Panc1 (cell line): Measurements from ENCODE around the gene IGFBP5. TPM values are rescaled to one million over a fixed set of nuclear protein-coding genes. Genes with fewer than 3 reads are reported as not detected.
A peak's percentile ranks its signal among the peaks of the same experiment; 100 is the strongest.

Source experiments
- ATAC-seq: fragments of 200-7000 bp; cut with Tn5 transposase; 2 replicates; pipeline ENCODE4 v1.9.1; 2020; ENCODE audit warnings: mild to moderate bottlenecking, moderate library complexity
- BruUV-seq: library from RNA; stranded (reverse); fragments of 400-500 nt; replicated peaks from 2 replicates; lab custom pipeline; 2021; lab: Mats Ljungman, UMichigan
- CTCF ChIA-PET: fragments of 300-600 bp; sonication (Branson Sonifier 250); formaldehyde crosslinking; loops from one replicate; lab custom pipeline; 2022; ENCODE audit warnings: antibody characterized with exemption; lab: Charles Lee
- POLR2A ChIA-PET: fragments of 300-600 bp; sonication (Branson Sonifier 250); formaldehyde crosslinking; loops from one replicate; lab custom pipeline; 2022; ENCODE audit warnings: antibody characterized with exemption; lab: Charles Lee
- DNase-seq: peaks from one replicate; pipeline ENCODE4 v3.0.0-alpha.2; 2010; ENCODE audit warnings: low read depth, low spot score
- H3K27ac ChIP-seq: 2 replicates; pipeline ENCODE4 v1.5.1; 2011; ENCODE audit warnings: mild to moderate bottlenecking, low read length, inconsistent platforms
- H3K27me3 ChIP-seq: fragments of 200-500 bp; sonication (Bioruptor generic); 2 replicates; pipeline ENCODE4 v1.6.0; 2014; ENCODE audit warnings: low read length, inconsistent platforms; ENCODE audit not compliant: control insufficient read depth, insufficient read depth
- H3K36me3 ChIP-seq: fragments of 200-500 bp; sonication (Bioruptor generic); 2 replicates; pipeline ENCODE4 v1.5.1; 2014; ENCODE audit warnings: inconsistent platforms, mild to moderate bottlenecking, low read length, moderate library complexity; ENCODE audit not compliant: control insufficient read depth, insufficient read depth
- H3K4me1 ChIP-seq: 2 replicates; pipeline ENCODE4 v1.5.1; 2011; ENCODE audit warnings: inconsistent platforms, mild to moderate bottlenecking, low read length, moderate library complexity; ENCODE audit not compliant: control insufficient read depth, insufficient read depth
- H3K4me3 ChIP-seq, 2 experiments: 2 replicates each; pipeline ENCODE4 v1.5.1; 2011 to 2012; ENCODE audit warnings: low read depth in 2 of 2, low read length in 2 of 2, mild to moderate bottlenecking in 2 of 2, inconsistent platforms in 1 of 2, moderate library complexity in 1 of 2
- H3K9me3 ChIP-seq: fragments of 200-500 bp; sonication (Bioruptor generic); 2 replicates; pipeline ENCODE4 v1.5.1; 2014; ENCODE audit warnings: low read depth, mild to moderate bottlenecking, inconsistent platforms, low read length, moderate library complexity; ENCODE audit not compliant: control insufficient read depth, insufficient read depth
- POLR2AphosphoS5 ChIP-seq: IDR thresholded peaks from 2 replicates; pipeline ENCODE4 v1.6.1; 2012; ENCODE audit warnings: mild to moderate bottlenecking, low read depth, low read length, moderate library complexity
- REST ChIP-seq, 2 experiments: IDR thresholded peaks; 2 replicates each; pipeline ENCODE4 v1.6.1; 2011 to 2012; ENCODE audit warnings: low read depth in 2 of 2, control low read depth in 1 of 2, low read length in 1 of 2, mild to moderate bottlenecking in 1 of 2, moderate library complexity in 1 of 2; ENCODE audit not compliant: insufficient read depth in 1 of 2
- SIN3A ChIP-seq: IDR thresholded peaks from 2 replicates; pipeline ENCODE4 v1.6.1; 2012; ENCODE audit warnings: low read depth, mild to moderate bottlenecking, low read length, moderate library complexity, borderline replicate concordance; ENCODE audit not compliant: insufficient read depth
- TCF7L2 ChIP-seq: IDR thresholded peaks from 2 replicates; pipeline ENCODE4 v1.6.1; 2011; ENCODE audit warnings: mild to moderate bottlenecking, low read depth, low read length, inconsistent platforms
- in situ Hi-C: cut with HindIII; loops from 2 replicates; pipeline ENCODE4 v1.10.0; 2016; ENCODE audit warnings: low sequenced_read_pairs, low pct_unique_long_range_greater_than_20kb
- intact Hi-C: fragments of 100-400 bp; cut with micrococcal nuclease; formaldehyde crosslinking; loops from one replicate; pipeline ENCODE4 v1.10.0; 2022; ENCODE audit not compliant: unreplicated experiment
- total RNA-seq: library from RNA; stranded (reverse); gene quantifications from one replicate; pipeline ENCODE4 v1.2.1, GENCODE V29; 2021; ENCODE audit not compliant: unreplicated experiment
- TF ChIP-seq, protein P1 (sequence below): fragments of 450-650 bp; IDR thresholded peaks from 2 replicates; pipeline ENCODE4 v1.5.1; 2017; ENCODE audit warnings: mild to moderate bottlenecking

Gene IGFBP5
- total RNA-seq, 1 experiment from 2014 or later: 1.9 TPM

- no TSS peak for BruUV-seq
- intact Hi-C loops (loop anchor here (5.0 to 10.0 kb wide), 3 partner anchors 448 to 1020 kb away; no protein-coding TSS in a partner anchor), in situ Hi-C loops (no loop called here)
Observed at GRCh38 chr2:216696751-216697560, 1.6 kb upstream of the IGFBP5 start.

DNA sequence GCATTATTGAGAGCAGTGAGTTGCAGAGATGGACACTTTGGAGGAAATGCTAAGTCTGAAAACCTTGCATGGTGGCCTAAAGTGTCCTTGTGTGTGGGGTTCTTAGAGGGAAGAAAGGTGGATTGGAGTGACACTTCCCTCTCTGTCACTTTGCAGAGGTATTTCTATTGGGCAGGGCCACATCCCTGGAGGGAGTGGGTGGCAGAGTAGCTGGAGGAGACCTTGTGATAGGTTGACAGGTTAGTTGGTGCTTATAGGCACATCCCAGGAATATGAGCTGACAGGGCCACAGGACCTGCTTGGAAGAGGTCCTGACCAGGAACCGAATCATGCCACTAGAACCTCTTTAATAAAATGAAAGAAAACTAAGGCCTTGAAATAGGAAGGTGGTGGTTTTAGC lies 972 bp upstream of the IGFBP5 start:
- in situ Hi-C loops: no loop called here
- intact Hi-C loops: loop anchor here (5.0 to 10.0 kb wide), 3 partner anchors 448 to 1021 kb away; no protein-coding TSS in a partner anchor
- Histone ChIP-seq H3K4me3 (no peak overlapping the region), H3K4me1 (peaks cover 11% of the 10 kb centered on the region), H3K27me3 (peaks cover 38% of the 10 kb centered on the region), H3K9me3 (no peaks in the 10 kb centered on the region), H3K36me3 (no peaks in the 10 kb centered on the region), H3K27ac (no peak overlapping the region)
- ATAC-seq (no peak), DNase-seq (no peak)
- TF ChIP-seq POLR2AphosphoS5 (no peak), TCF7L2 (no peak), REST (IDR thresholded peaks at IDR 0.05; ENCODE audit: insufficient read depth in 1 of 2, low read depth in 2 of 2, low read length in 1 of 2) (no peak), SIN3A (no peak)
- TF ChIP-seq, protein P1, sequence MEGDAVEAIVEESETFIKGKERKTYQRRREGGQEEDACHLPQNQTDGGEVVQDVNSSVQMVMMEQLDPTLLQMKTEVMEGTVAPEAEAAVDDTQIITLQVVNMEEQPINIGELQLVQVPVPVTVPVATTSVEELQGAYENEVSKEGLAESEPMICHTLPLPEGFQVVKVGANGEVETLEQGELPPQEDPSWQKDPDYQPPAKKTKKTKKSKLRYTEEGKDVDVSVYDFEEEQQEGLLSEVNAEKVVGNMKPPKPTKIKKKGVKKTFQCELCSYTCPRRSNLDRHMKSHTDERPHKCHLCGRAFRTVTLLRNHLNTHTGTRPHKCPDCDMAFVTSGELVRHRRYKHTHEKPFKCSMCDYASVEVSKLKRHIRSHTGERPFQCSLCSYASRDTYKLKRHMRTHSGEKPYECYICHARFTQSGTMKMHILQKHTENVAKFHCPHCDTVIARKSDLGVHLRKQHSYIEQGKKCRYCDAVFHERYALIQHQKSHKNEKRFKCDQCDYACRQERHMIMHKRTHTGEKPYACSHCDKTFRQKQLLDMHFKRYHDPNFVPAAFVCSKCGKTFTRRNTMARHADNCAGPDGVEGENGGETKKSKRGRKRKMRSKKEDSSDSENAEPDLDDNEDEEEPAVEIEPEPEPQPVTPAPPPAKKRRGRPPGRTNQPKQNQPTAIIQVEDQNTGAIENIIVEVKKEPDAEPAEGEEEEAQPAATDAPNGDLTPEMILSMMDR: no peak
- ChIA-PET CTCF (no interaction called here), POLR2A (no interaction called here)
- BruUV-seq: no TSS peak

More at GRCh38 chr2:216696751-216697560, 1.6 kb upstream of the IGFBP5 start:
- no peak overlapping the region for H3K27ac ChIP-seq
- ChIA-PET CTCF (no interaction called here), POLR2A (no interaction called here)
- no peak for ATAC-seq
- DNase-seq: no peak
- no peak overlapping the region for H3K4me3 ChIP-seq
- H3K36me3 ChIP-seq: no peaks in the 10 kb centered on the region
- peaks cover 11% of the 10 kb centered on the region for H3K4me1 ChIP-seq
- H3K9me3 ChIP-seq: no peaks in the 10 kb centered on the region
- peaks cover 36% of the 10 kb centered on the region for H3K27me3 ChIP-seq
- TF ChIP-seq, protein P1: peak; percentile 69
- TF ChIP-seq SIN3A: no peak
